K562 (cell line): Measurements from ENCODE around the gene CADM2. TPM values are rescaled to one million over a fixed set of nuclear protein-coding genes. Genes with fewer than 3 reads are reported as not detected.

Experiments
- ATAC-seq: fragments of 200-7000 bp; cut with Tn5 transposase; 3 replicates; pipeline ENCODE4 v1.9.1; 2020; ENCODE audit warnings: moderate library complexity
- BruUV-seq: library from RNA; stranded (reverse); fragments of 400-500 nt; replicated peaks from 2 replicates; lab custom pipeline; 2021; lab: Mats Ljungman, UMichigan
- CTCF ChIA-PET: fragments of 300-600 bp; formaldehyde crosslinking; extraction: SDS; loops from one replicate; lab custom pipeline; 2021; ENCODE audit warnings: low intra/inter-chr PET ratio; lab: Yijun Ruan, JAX
- POLR2A ChIA-PET: fragments of 300-600, 350-650 bp; sonication (Branson Sonifier 250); formaldehyde crosslinking; extraction: SDS; loops from one replicate; lab custom pipeline; 2021; ENCODE audit warnings: antibody characterized with exemption, inconsistent platforms; lab: Yijun Ruan, JAX
- DNase-seq, 4 experiments: peaks; one replicate each; pipeline versions ENCODE4 v3.0.0 to v3.0.0-alpha.2; 2011 to 2018; ENCODE audit warnings: low spot score in 3 of 4, mixed read lengths in 3 of 4; ENCODE audit errors: extremely low read depth in 1 of 4
- FAIRE-seq: peaks from 2 replicates; lab custom pipeline; 2011; peaks lifted over from hg19 to GRCh38; lab: Jason Lieb, UNC
- H2AFZ ChIP-seq: 2 replicates; pipeline ENCODE4 v1.6.0; 2011; ENCODE audit warnings: low read depth, low read length, control low read depth, inconsistent platforms
- H3K27ac ChIP-seq: fragments of 200-600 bp; 3 replicates; pipeline ENCODE4 v1.8.0; 2011; ENCODE audit warnings: low read depth, mild to moderate bottlenecking, control low read depth, inconsistent platforms, low read length, moderate library complexity, mixed read lengths; ENCODE audit errors: extremely low read depth
- H3K27me3 ChIP-seq, 2 experiments: fragments of 300-600 bp in 1 of 2; 2 replicates in 1 of 2; 3 replicates in 1 of 2; pipeline versions ENCODE4 v1.6.0 to v1.8.0; 2011; ENCODE audit warnings: inconsistent platforms in 2 of 2, low read length in 2 of 2, mild to moderate bottlenecking in 1 of 2, mixed read lengths in 1 of 2, moderate library complexity in 1 of 2; ENCODE audit not compliant: control insufficient read depth in 2 of 2, insufficient read depth in 2 of 2
- H3K36me3 ChIP-seq: fragments of 300-600 bp; 3 replicates; pipeline ENCODE4 v1.8.0; 2011; ENCODE audit warnings: mild to moderate bottlenecking, low read length, inconsistent platforms; ENCODE audit not compliant: control insufficient read depth, insufficient read depth
- H3K4me1 ChIP-seq, 2 experiments: fragments of 200-600 bp in 1 of 2; replicated peaks in 1 of 2; 2 replicates in 1 of 2; 3 replicates in 1 of 2; pipeline versions ENCODE4 v1.5.1 to v1.8.0; 2011; ENCODE audit warnings: inconsistent platforms in 2 of 2, low read length in 2 of 2, mild to moderate bottlenecking in 1 of 2, mixed read lengths in 1 of 2, moderate library complexity in 1 of 2; ENCODE audit not compliant: control insufficient read depth in 2 of 2, insufficient read depth in 2 of 2
- H3K4me2 ChIP-seq: 2 replicates; pipeline ENCODE4 v1.6.1; 2011; ENCODE audit warnings: low read length, control low read depth, inconsistent platforms, mixed read lengths; ENCODE audit not compliant: insufficient read depth
- H3K4me3 ChIP-seq: fragments of 200-600 bp; sonication (generic), shearing (Covaris generic); 2 replicates; pipeline ENCODE4 v1.5.1; 2016; ENCODE audit warnings: control low read depth, inconsistent platforms
- H3K79me2 ChIP-seq: fragments of 200-600 bp; 3 replicates; pipeline ENCODE4 v1.8.0; 2011; ENCODE audit warnings: low read length, inconsistent platforms; ENCODE audit not compliant: control insufficient read depth, insufficient read depth
- H3K9ac ChIP-seq, 2 experiments: 2 replicates each; pipeline versions ENCODE4 v1.6.0 to v1.6.1; 2011; ENCODE audit warnings: low read depth in 2 of 2, low read length in 2 of 2, control low read depth in 1 of 2, inconsistent platforms in 1 of 2, mild to moderate bottlenecking in 1 of 2, mixed read lengths in 1 of 2; ENCODE audit not compliant: insufficient read depth in 1 of 2
- H3K9me1 ChIP-seq: one replicate; pipeline ENCODE4 v1.6.0; 2011; ENCODE audit warnings: inconsistent platforms, mild to moderate bottlenecking, low read length, moderate library complexity; ENCODE audit not compliant: control insufficient read depth, insufficient read depth
- H3K9me3 ChIP-seq: replicated peaks from 2 replicates; pipeline ENCODE4 v1.5.1; 2011; ENCODE audit warnings: low read depth, low read length, inconsistent platforms; ENCODE audit not compliant: control insufficient read depth, insufficient read depth
- H4K20me1 ChIP-seq: replicated peaks from 2 replicates; pipeline ENCODE4 v1.6.1; 2011; ENCODE audit warnings: low read length, inconsistent platforms, mixed read lengths; ENCODE audit not compliant: control insufficient read depth, insufficient read depth
- C11orf30 ChIP-seq: fragments of 450-650 bp; IDR thresholded peaks from 2 replicates; pipeline ENCODE4 v1.6.1; 2016; ENCODE audit warnings: low read depth, mild to moderate bottlenecking
- GABPA ChIP-seq: fragments of 200-800 bp; sonication (Bioruptor generic); conservative IDR thresholded peaks from 2 replicates; pipeline ENCODE4 v1.6.1; 2016; ENCODE audit warnings: low read depth, missing genetic modification characterization, missing compliant biosample characterization
- KHSRP ChIP-seq: fragments of 450-650 bp; IDR thresholded peaks from 2 replicates; pipeline ENCODE4 v1.6.1; 2017
- MCM7 ChIP-seq, 2 experiments: fragments of 450-650 bp; IDR thresholded peaks; 2 replicates each; pipeline ENCODE4 v1.6.1; 2016 to 2018
- MEIS2 ChIP-seq: fragments of 450-650 bp; IDR thresholded peaks from 2 replicates; pipeline ENCODE4 v1.6.1; 2014; ENCODE audit warnings: mild to moderate bottlenecking; ENCODE audit not compliant: partially characterized antibody
- MTA3 ChIP-seq: fragments of 450-650 bp; formaldehyde crosslinking; IDR thresholded peaks from 2 replicates; pipeline ENCODE4 v1.6.1; 2017; ENCODE audit warnings: mild to moderate bottlenecking, borderline replicate concordance
- NFIX ChIP-seq: fragments of 250-450 bp; sonication (Bioruptor Pico); IDR thresholded peaks from 2 replicates; pipeline ENCODE4 v1.4.0; 2020; ENCODE audit warnings: low read depth, mild to moderate bottlenecking, moderate library complexity
- PHTF2 ChIP-seq: fragments of 250-450 bp; sonication (Bioruptor Pico); IDR thresholded peaks from 2 replicates; pipeline ENCODE4 v1.5.0; 2021; ENCODE audit warnings: mild to moderate bottlenecking
- PRDM10 ChIP-seq: fragments of 450-650 bp; IDR thresholded peaks from 2 replicates; pipeline ENCODE4 v1.6.1; 2018; ENCODE audit not compliant: partially characterized antibody
- RFX1 ChIP-seq: fragments of 450-650 bp; IDR thresholded peaks from 2 replicates; pipeline ENCODE4 v1.6.1; 2016; ENCODE audit warnings: mild to moderate bottlenecking, moderate library complexity
- ZBTB33 ChIP-seq: sonication (generic); formaldehyde crosslinking; IDR thresholded peaks from 2 replicates; pipeline ENCODE4 v1.8.1; 2023; ENCODE audit warnings: mild to moderate bottlenecking, missing genetic modification reagents
- ZC3H4 ChIP-seq: sonication (generic); formaldehyde crosslinking; IDR thresholded peaks from 2 replicates; pipeline ENCODE4 v1.9.0; 2021; ENCODE audit warnings: missing genetic modification reagents, borderline replicate concordance
- ZNF175 ChIP-seq: fragments of 200-800 bp; sonication (Bioruptor generic); IDR thresholded peaks from 2 replicates; pipeline ENCODE4 v1.6.1; 2016; ENCODE audit warnings: low read depth, mild to moderate bottlenecking, missing genetic modification characterization, missing compliant biosample characterization
- ZNF354B ChIP-seq: fragments of 250-450 bp; sonication (Bioruptor Pico); IDR thresholded peaks from 2 replicates; pipeline ENCODE4 v1.4.0; 2020
- ZNF668 ChIP-seq: fragments of 250-450 bp; sonication (Bioruptor Pico); IDR thresholded peaks from 2 replicates; pipeline ENCODE4 v1.8.0; 2022; ENCODE audit warnings: mild to moderate bottlenecking, inconsistent platforms
- ZNF717 ChIP-seq: fragments of 250-450 bp; sonication (Bioruptor Pico); IDR thresholded peaks from 2 replicates; pipeline ENCODE4 v1.5.0; 2021
- WGBS: fragments of 100-300 bp; shearing (Covaris generic); methylation state at CpG from one replicate; pipeline ENCODE4 v1.1.6; 2016; ENCODE audit warnings: low coverage, mixed read lengths; ENCODE audit not compliant: insufficient coverage; ENCODE audit errors: missing lambda C conversion rate; 5-methylcytosine and 5-hydroxymethylcytosine counted together
- in situ Hi-C: fragments of 300-500 bp; cut with MboI; formaldehyde crosslinking; loops from 4 replicates; pipeline ENCODE4 v1.15.0; 2018; ENCODE audit warnings: inconsistent platforms, mixed read lengths
- intact Hi-C: fragments of 100-400 bp; cut with micrococcal nuclease; formaldehyde crosslinking; loops from 2 replicates; pipeline ENCODE4 v1.14.2; 2022
- polyA plus RNA-seq, 8 experiments: library from polyadenylated mRNA; depleted of rRNA in 4 of 8; stranded (reverse) in 5 of 8; unstranded in 3 of 8; fragments of >200 nt; fragmentation: Nextera tagmentation in 2 of 8; fragmentation: Illumina TruSeq in 1 of 8; extraction: Ambion mirVana in 2 of 8; extraction: Trizol in 1 of 8; gene quantifications; 2 replicates each; pipeline versions ENCODE4 v1.2.1 to v1.2.3, GENCODE V29; 2011 to 2014; ENCODE audit warnings: inconsistent platforms in 1 of 8, missing spikeins in 1 of 8
- total RNA-seq, 7 experiments: library from RNA; depleted of rRNA in 6 of 7; stranded (reverse); fragments of >200 nt in 6 of 7; fragmentation: Illumina TruSeq in 2 of 7; extraction: Trizol in 2 of 7; gene quantifications; 2 replicates each; pipeline versions ENCODE4 v1.2.1 to v1.2.3, GENCODE V29; 2011 to 2021; ENCODE audit warnings: low replicate concordance in 1 of 7
- TF ChIP-seq, protein P1 (sequence below): fragments of 200-400 bp; formaldehyde crosslinking; IDR thresholded peaks from 2 replicates; pipeline ENCODE4 v1.6.1; 2017; ENCODE audit warnings: mild to moderate bottlenecking, low read depth, low read length, moderate library complexity

Gene CADM2
- total and polyA plus RNA-seq, 9 of the 15 experiments (the other 6 are each of a cell fraction or from before 2014, with no cell fraction given) = 0.11 to 3.2 (median 0.95) TPM

DNA sequence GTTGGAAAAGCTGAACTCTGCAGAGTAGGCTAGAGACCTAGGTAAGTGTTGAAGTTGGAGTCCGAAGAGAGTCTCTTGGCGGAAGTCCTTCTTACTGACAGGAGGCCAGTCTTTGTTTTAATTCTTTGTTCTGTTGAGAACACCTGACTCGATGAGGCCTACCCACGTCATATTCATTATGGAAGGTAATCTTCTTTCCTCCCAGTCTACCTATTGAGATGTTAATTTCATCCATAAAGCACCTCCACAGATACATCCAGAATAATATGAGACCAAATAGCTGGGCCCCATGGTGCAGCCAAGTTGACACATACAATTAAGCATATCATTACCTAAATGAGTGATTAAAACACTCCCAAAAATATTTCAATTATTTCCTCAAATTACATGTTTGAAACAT lies 515.5 kb downstream of the CADM2 start:
- in situ Hi-C loops = no loop called here
- no peak for TF ChIP-seq ZC3H4 (CRISPR knock-in tag)
- no peak for TF ChIP-seq ZNF668
- TF ChIP-seq MCM7 (IDR thresholded peaks at IDR 0.05) = no peak
- no peak for TF ChIP-seq NFIX (CRISPR knock-in tag)
- TF ChIP-seq C11orf30 = no peak
- TF ChIP-seq MEIS2 = no peak
- TF ChIP-seq PRDM10 = no peak
- no peak for TF ChIP-seq RFX1
- TF ChIP-seq ZNF354B (CRISPR knock-in tag) = no peak
- no peak for TF ChIP-seq ZNF175 (CRISPR knock-in tag)
- no peak for TF ChIP-seq ZBTB33 (CRISPR knock-in tag)
- no peak for TF ChIP-seq ZNF717 (CRISPR knock-in tag)
- TF ChIP-seq GABPA (tag) = no peak
- TF ChIP-seq, protein P1, sequence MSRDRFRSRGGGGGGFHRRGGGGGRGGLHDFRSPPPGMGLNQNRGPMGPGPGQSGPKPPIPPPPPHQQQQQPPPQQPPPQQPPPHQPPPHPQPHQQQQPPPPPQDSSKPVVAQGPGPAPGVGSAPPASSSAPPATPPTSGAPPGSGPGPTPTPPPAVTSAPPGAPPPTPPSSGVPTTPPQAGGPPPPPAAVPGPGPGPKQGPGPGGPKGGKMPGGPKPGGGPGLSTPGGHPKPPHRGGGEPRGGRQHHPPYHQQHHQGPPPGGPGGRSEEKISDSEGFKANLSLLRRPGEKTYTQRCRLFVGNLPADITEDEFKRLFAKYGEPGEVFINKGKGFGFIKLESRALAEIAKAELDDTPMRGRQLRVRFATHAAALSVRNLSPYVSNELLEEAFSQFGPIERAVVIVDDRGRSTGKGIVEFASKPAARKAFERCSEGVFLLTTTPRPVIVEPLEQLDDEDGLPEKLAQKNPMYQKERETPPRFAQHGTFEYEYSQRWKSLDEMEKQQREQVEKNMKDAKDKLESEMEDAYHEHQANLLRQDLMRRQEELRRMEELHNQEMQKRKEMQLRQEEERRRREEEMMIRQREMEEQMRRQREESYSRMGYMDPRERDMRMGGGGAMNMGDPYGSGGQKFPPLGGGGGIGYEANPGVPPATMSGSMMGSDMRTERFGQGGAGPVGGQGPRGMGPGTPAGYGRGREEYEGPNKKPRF = no peak
- no peak for TF ChIP-seq PHTF2 (CRISPR knock-in tag)
- no peak for TF ChIP-seq MTA3
- no peak for TF ChIP-seq KHSRP

More for the DNA sequence above, 515.5 kb downstream of the CADM2 start:
- intact Hi-C loops = no loop called here
- Histone ChIP-seq H3K9ac (no peak overlapping the region), H3K9me1 (no peaks in the 10 kb centered on the region), H3K4me1 (no peaks in the 10 kb centered on the region), H3K36me3 (no peaks in the 10 kb centered on the region), H3K9me3 (no peaks in the 10 kb centered on the region), H2AFZ (no peak overlapping the region), H3K4me2 (no peak overlapping the region), H3K27ac (no peak overlapping the region), H3K27me3 (no peaks in the 10 kb centered on the region), H4K20me1 (no peaks in the 10 kb centered on the region), H3K79me2 (no peaks in the 10 kb centered on the region), H3K4me3 (no peak overlapping the region)
- DNase-seq = no peak
- CTCF ChIA-PET = no interaction called here
- 57% methylated on average over 4 of the region's 4 CpGs for WGBS
- ATAC-seq = no peak
- POLR2A ChIA-PET = interaction anchor here (0.9 kb wide), 1 partner anchor 15 kb away, joined by 3 read pairs; no protein-coding TSS in a partner anchor
- FAIRE-seq = no peak
- no TSS peak for BruUV-seq
